GM12864 (cell line): ENCODE measurements around the gene SMAD7.

Source experiments
- DNase-seq: peaks from one replicate; pipeline ENCODE4 v3.0.0-alpha.2; 2011; ENCODE audit warnings: low read depth
- H3K4me3 ChIP-seq: 2 replicates; pipeline ENCODE4 v1.5.1; 2011; ENCODE audit warnings: mild to moderate bottlenecking, low read depth, low read length, control low read depth
- TF ChIP-seq, protein P1 (sequence below): IDR thresholded peaks from 2 replicates; pipeline ENCODE4 v1.5.1; 2011; ENCODE audit warnings: low read depth, mild to moderate bottlenecking, moderate library complexity, low read length, control low read depth, inconsistent platforms; ENCODE audit errors: missing control alignments

SMAD7 gene, protein sequence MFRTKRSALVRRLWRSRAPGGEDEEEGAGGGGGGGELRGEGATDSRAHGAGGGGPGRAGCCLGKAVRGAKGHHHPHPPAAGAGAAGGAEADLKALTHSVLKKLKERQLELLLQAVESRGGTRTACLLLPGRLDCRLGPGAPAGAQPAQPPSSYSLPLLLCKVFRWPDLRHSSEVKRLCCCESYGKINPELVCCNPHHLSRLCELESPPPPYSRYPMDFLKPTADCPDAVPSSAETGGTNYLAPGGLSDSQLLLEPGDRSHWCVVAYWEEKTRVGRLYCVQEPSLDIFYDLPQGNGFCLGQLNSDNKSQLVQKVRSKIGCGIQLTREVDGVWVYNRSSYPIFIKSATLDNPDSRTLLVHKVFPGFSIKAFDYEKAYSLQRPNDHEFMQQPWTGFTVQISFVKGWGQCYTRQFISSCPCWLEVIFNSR

DNA sequence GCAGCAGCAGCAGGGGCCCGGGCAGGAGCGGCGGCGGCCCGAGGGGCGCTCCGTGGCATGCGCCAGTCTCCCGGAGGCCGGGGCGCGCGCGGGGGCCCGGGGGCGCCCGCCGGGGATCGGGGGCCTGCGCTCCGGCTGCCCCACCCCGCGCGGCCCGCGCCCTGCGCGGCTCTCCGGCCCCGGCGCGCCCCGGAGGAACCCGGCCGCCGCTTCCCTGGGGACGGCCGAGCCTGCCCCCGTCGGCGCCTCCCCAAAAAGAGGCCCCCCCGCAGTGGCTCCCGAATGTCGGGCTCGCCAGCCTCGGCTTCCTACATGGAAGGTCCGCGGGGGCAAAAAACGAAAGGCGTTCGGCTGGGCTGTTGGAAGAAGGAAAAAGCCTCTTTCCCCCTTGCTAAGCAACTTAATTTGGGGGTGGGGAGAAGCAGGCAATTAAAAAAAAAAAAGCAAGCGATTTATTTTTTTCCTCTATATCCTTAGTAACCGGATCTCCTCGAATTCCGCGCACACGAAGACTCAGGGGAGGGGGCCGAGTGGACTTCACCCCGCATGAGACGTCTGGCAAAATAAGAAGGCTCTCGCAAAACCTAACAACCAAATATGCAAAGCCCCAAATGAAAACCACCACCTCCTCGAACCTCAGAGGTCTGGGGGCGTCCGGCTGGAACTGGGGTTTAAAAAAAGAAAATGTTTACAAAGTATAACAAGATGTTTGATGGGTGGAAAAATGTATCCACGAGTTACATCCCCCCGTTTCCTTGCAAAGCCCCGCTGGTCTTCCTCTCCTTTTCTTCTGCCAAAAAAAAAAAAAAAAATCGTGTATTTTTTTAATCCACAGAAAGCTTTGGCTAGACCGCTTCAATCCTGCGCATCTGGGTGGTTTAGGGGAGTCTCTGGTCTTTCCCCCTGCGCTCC lies at the start of gene SMAD7:
Gene SMAD7 (minus strand): TSS at position 430 of the 912 bp plus-strand sequence. CDS start 541 bp downstream, outside the sequence.
- DNase-seq = no peak
- H3K4me3 ChIP-seq = peak within 1 kb of the TSS; percentile 73
- TF ChIP-seq, protein P1, sequence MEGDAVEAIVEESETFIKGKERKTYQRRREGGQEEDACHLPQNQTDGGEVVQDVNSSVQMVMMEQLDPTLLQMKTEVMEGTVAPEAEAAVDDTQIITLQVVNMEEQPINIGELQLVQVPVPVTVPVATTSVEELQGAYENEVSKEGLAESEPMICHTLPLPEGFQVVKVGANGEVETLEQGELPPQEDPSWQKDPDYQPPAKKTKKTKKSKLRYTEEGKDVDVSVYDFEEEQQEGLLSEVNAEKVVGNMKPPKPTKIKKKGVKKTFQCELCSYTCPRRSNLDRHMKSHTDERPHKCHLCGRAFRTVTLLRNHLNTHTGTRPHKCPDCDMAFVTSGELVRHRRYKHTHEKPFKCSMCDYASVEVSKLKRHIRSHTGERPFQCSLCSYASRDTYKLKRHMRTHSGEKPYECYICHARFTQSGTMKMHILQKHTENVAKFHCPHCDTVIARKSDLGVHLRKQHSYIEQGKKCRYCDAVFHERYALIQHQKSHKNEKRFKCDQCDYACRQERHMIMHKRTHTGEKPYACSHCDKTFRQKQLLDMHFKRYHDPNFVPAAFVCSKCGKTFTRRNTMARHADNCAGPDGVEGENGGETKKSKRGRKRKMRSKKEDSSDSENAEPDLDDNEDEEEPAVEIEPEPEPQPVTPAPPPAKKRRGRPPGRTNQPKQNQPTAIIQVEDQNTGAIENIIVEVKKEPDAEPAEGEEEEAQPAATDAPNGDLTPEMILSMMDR = no peak

DNA sequence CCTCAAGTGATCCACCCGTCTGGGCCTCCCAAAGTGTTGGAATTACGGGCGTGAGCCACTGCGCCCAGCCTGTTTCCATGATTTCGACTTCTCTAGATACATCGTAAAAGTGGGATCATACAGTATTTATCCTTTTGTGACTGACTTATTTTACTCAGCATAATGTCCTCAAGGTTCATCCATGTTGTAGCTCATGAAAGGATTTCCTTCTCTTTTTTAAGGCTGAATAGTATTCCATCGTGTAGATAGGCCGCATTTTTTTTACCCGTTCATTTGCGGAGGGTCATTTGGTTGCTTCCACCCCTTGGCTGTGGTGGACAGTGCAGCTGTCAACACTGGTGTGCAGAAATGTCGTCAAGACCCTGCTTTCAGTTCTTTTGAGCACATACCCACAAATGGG lies 48.8 kb upstream of the SMAD7 start:
- DNase-seq = no peak
- no peak overlapping the region for H3K4me3 ChIP-seq
- TF ChIP-seq, protein P1 = no peak

DNA sequence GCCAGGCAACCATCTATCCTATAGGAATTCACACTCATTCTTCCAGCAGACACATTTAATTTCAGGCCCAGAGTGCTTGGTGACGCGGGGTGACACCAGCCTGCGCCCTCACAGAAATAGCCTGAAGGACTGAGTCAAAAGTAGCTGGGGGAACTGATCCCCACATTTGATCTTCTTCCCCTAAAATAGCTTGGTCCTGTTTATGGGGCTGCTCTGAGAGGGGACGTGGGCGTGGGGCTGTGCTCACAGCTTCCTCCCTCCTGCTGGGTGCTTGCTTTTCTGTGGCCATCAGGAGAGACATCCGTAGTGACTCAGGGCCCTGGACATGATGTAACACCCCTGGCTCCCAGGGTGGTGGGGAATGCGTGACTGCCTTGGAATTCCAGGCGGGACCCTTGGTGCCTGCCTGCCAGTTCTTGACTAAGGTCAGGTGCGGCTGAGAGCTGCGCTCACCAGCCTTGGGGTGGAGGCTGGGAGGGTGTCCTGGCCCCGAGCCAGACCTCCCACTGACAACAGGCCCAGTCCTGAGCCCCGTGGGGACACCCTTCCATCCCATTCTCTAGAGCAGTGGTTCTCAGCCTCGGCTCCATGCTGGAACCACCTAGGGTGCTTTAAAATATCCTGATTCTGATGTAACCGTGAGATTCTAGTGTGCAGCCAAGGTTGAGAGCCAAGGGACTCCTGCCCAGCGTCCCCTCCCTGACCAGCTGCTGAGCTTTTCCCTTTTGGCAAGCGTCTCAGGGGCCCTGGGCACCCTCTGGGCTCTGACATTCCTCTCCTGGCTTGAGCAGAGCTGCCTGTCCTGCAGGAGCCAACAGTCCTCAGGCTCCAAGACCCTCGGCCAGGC lies 47.4 kb upstream of the SMAD7 start:
- no peak for DNase-seq
- H3K4me3 ChIP-seq = no peak overlapping the region
- TF ChIP-seq, protein P1 = no peak

DNA sequence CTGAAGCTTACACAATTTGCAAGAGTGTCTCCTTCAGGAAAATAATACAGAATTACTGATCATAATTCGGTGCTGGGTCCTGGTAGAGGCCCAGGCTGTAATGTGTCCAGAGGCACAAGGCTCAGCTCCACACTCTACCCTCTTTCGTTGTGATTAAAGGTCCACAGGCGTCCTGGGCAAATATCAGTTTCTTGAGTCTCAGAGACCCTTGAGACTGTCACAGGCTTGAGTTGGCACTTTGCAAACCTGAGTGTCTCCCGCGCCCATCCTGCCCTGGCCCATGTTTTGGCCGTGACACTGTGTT lies 46.9 kb upstream of the SMAD7 start:
- DNase-seq = no peak
- TF ChIP-seq, protein P1 = no peak
- no peak overlapping the region for H3K4me3 ChIP-seq

DNA sequence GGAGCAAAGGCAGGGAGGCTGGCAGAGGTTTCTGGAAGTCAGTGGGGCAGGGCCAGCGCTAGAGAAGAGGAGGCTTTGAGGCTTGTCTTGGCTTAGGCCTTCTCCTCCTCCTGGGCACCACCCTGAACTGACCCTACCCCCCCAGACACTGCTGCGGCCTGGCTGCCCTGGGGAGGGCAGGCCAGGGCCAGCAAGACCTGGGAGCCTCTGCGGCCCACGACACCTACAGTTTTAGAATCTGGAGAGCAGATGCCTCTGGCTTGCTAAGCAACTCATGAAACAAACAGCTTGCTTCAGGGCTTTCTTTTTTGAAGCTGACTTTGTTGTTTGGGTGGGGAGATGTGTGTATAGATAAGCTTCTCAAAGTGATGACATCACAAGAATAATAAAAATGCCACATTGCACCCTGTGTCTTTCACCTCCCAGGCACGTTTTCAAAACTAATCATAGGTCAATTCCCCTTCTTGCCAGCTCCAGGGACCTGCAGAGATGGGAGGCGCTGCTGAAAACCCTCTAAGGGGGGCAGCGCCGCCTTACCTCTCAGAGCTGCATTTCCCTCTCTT lies 46.2 kb upstream of the SMAD7 start:
- TF ChIP-seq, protein P1 = no peak
- no peak overlapping the region for H3K4me3 ChIP-seq
- no peak for DNase-seq

DNA sequence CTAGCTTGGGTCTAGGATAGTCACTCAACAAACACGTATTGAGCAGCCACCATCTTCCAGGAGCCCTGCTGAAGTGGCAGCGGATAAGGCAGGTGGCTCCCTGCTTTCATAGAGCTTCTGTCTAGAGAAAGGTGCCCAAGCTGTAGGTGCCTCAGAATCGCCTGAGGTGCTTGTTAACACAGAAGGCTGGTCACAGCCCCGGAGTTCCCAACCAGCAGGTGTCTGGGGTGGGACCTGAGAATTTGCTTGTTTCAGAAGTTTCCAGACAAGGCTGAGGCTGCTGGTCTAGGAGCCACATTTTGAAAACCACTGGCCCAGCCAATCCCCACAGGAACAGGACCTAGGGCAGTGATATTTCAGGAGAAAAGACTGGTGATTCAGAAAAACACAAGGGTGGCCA lies 45.3 kb upstream of the SMAD7 start:
- TF ChIP-seq, protein P1 = no peak
- DNase-seq = no peak

More for the DNA sequence above, 45.3 kb upstream of the SMAD7 start:
- no peak overlapping the region for H3K4me3 ChIP-seq
